OCI-M2 (cell line): ENCODE results near the gene C15orf62.

Source experiments
- DNase-seq: peaks from one replicate; lab custom pipeline; 2025; ENCODE audit not compliant: unreplicated experiment; lab: John Stamatoyannopoulos, UW

C15orf62 gene

DNA sequence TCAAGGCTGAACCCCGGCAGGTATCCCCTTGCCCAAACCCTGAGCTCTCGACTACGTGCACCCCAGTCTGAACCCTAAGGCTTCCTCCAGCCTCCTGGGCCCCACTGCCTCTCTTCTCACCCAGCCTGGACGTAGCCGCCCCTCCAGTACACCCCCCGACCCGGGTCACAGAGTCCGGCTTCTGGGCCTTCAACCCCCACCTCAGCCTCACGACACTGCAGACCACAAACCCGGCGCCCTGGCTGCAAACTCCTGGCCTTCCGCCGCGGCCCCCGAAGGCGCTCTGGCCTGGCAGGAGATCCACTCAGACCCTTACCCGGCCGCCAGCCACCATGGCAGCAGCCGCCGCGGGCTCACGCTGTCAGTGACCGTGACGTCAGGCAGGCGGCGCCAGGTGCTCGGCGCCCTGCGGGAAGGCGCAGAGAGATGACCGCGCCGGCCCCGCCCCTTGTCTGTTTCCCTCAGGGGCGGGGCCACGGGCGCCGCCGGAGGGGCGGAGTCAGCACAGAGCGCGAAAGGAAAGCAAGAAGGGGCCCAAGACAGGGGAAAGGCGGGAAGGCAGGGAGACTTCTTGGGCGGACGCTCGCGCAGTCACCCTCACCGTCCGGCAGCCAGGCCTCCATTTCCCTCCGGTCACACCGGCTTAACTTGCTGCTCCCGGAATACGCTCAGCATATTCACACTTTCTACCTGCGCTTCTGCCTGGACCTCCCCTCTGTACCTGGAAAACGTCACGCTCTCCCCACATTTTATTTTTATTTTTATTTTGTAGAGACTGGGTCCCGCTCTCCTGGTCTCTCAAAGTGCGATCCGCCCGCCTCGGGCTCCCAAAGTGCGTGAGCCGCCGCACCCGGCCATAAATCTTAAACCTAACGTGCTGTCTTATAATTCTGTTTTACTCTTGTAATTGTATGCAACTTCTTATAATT lies 14.6 kb upstream of the C15orf62 start, which contains the start of gene RMDN3:
Gene RMDN3, minus strand, starts transcription at position 372 of the 929 bp plus-strand sequence. CDS start 471 bp downstream, outside the sequence.
- peak; percentile 39 for DNase-seq

DNA sequence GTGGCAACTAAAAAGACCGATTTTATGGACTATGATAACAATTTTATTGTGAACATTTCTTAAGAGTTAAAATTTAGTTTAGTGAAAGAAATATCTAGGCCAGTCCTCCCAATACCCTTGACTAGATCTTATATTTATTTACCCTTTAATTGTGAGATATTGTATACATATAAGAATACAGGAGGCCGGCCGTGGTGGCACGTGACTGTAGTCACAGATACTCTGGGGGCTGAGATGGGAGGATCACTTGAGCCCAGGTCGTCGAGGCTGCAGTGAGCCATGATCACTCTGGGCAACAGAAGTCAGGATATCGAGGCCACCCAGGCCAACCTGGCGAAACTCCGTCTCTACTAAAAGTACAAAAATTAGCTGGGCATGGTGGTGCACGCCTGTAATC lies 14.0 kb upstream of the C15orf62 start:
- DNase-seq, result no peak

DNA sequence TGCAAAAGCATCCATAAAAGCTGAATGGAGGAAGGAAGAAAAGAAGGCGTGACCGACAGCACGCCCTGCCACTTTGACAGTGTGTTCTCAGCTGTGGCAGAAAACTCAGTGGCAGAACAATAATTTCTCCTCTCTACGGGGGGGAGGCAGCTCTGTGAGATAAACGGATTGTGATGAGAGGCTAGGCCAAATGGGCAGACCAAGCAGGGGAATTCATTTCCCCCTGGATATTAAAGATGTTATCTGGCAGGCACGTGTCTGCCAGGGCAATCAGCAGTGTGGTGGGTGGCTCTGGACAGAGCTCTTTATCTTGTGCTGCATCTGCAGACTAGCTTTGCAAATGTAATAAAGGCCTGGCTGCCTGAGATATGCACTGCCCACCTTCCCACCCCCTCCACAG lies 12.8 kb upstream of the C15orf62 start:
- no peak for DNase-seq

GRCh38 chr15:40759961-40760360 lies 9.8 kb upstream of the C15orf62 start:
- DNase-seq, result no peak

DNA sequence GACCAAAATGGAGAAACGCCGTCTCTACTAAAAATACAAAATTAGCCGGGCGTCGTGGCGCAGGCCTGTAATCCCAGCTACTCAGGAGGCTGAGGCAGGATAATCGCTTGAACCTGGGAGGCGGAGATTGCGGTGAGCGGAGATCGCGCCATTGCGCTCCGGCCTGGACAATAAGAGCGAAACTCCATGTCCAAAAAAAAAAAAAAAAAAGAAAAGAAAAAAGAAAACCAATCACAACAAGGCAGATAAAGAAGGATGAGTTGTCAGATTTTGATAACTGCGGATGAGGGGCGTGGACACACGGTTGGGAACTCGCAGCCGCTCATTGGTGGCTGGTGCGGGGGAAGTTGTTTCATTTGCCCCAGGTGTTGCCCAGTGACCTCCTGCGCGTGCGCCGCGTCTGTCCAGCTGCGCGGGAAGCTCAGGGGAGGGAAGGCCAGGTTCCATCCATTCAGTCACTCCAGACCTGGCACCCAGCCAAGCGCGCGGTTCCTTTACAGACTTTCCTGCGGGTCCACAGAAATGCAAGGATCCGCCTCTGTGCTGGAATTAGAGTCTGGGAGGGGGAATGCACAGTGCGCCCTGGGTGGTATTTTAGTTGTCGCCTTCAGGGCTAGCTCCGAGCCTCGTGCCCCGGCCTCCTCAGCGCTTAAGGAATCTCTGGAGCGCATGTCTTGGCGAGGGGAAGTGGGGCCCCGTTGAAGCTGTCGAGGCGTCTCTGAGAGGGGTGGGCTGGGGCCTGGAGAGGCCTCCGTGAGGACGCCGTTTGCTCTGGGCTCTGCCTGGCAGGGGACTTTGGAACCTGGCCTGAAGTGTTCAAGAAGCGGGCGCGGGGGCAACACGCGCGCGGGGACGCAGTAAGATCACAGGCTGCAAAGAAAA lies 6.6 kb upstream of the C15orf62 start:
- no peak for DNase-seq

- no peak for DNase-seq
Measured at GRCh38 chr15:40763801-40764628, 5.8 kb upstream of the C15orf62 start, which contains the start of gene GCHFR. Gene GCHFR, plus strand, starts transcription at chr15:40764068. Its CDS starts 113 bp downstream, at chr15:40764181.

- no peak for DNase-seq
Measured at GRCh38 chr15:40764629-40765103, 5.1 kb upstream of the C15orf62 start.

GRCh38 chr15:40766194-40766815 lies 3.5 kb upstream of the C15orf62 start:
- no peak for DNase-seq

GRCh38 chr15:40766906-40767837 lies 2.6 kb upstream of the C15orf62 start:
- no peak for DNase-seq

GRCh38 chr15:40767838-40768500 lies 1.8 kb upstream of the C15orf62 start:
- no peak for DNase-seq

DNA sequence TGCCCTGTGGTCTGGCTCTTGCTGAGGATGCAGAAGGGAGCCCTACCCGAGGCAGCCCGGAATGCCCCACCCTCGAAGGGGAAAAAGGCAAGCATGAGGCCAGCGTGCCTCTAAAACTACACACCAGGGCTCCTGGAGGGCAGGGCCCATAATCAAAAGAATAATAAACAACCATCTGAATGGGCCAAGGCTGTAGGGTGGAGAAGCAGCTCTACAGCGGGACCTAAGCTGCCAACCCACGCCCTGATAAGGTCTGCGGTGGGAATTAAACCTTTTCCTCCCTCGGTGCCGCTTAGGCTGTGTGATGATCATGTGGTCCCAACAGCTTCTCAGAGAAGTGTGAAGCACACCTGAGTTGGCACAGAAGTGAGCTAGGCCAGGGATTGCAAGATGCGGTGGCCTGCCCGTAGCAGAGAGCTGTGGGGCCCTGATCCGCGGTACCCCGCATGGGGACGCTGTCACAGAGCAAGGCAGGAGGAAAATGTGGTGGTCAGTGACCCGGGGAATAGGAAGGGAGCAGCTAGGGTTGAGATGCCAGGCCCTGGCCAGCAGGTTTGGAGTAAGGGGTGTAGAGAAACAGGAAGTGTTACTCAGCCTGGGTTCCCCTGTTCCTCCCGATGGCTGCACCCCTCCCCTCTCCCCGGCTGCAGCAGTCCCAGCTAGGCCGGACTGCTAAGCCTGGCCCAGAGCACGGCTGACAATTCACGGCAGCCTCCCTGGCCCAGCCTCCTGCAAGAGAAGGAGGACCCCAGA lies 1.1 kb upstream of the C15orf62 start:
- no peak for DNase-seq

DNA sequence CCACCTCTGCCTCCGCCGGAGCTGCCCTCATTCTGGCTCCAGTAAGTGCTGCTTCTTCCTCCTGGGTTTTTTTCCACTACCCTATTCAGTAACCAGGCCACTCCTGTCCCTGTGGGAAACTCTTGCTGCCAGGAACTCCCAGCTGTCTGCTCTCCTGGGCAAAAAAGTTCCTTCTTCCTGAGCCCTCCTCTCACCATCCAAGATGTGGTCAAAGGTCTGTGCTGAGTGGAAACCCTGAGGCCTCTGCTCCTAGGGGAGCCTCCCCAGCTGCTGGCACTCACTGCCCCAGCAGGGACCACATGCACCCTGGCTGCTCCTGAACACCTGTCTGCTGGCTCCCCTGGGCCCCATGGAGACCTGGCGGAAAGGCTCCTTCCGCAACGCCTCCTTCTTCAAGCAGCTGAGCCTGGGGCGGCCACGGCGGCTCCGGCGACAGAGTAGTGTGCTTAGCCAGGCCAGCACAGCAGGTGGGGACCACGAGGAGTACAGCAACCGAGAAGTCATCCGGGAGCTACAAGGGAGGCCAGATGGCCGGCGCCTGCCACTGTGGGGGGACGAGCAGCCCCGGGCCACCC lies 454 bp downstream of the C15orf62 start:
- no peak for DNase-seq

DNA sequence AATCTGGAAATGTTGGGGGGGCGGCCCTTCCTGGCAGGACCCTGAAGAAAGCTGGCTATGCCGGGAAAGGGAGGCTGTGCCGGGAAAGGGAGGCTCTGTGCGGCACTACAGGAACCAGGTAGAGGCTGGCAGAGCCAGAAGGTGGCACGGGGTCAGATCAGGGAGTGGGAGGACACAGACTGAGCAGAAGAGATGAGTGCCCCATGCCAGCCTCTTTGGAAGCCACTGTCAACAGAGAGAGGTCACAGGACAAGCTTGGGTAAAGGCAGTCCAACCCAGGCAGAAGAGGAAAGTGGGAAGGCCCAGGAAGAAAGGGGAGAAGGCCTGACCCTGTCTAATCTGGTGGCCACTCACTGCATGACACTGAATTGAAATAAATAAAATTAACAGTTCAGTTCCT lies 1.5 kb downstream of the C15orf62 start:
- no peak for DNase-seq

DNA sequence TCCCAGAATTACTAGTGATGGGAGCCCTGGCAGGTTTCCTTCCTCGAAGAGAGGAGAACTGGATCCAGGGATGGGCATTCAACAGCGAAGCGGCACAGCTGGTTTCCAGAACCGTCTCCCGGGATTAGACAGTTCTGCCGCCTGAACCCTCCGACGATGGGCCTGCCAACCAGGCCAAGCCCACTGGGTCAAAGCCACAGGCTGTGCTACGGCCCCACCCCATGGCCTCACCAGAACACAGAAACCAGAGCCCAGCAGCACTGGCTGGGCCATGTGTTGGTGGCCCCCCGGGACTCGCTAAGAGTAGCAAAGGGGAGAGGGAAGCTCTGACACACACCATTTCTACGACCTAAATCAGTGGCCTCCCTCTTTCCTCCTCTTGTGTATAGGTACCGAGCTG lies 2.2 kb downstream of the C15orf62 start:
- no peak for DNase-seq

GRCh38 chr15:40773496-40773895 lies 3.7 kb downstream of the C15orf62 start:
- no peak for DNase-seq

DNA sequence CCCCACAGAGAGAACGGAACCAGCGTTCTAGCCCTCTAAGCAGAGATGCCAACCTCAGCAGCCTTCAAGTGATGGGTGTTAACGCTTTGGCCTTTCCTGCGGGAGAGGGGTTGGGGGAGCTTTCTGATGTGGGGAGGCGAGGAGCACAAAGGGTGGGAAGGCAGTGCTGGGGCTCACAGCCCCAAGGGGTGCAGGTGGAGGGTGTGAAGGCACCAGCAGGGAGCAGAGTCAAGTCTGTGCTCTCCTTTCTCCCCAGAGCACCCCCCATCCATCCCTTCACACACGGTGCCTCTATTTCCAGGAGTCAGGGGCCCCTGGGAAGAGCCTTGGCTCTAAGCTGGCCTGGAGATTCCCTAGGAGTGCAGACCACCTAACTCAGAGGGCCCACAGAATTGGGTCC lies 4.1 kb downstream of the C15orf62 start:
- no peak for DNase-seq

- no peak for DNase-seq
Measured at GRCh38 chr15:40775007-40775406, 5.2 kb downstream of the C15orf62 start.
